Upper lobe of left lung (tissue), 6 donors: ENCODE measurements around the gene MYO16. TPM values are rescaled to one million over a fixed set of nuclear protein-coding genes. Genes with fewer than 3 reads are reported as not detected.

ENCODE experiments used
- ATAC-seq, 2 donors: fragments of 200-7000 bp; cut with Tn5 transposase; one replicate each; pipeline ENCODE4 v1.9.1; 2022; ENCODE audit warnings: mild to moderate bottlenecking in 2 of 2, moderate library complexity in 2 of 2; ENCODE audit not compliant: low FRiP score in 2 of 2
- DNase-seq, 2 donors: peaks; one replicate each; pipeline ENCODE4 v3.0.0-alpha.2; 2019 to 2020
- H3K27ac ChIP-seq, 4 donors: fragments of 200-600 bp; sonication (generic); one replicate each; pipeline ENCODE4 v1.5.1; 2016 to 2019
- H3K27me3 ChIP-seq, 4 donors: fragments of 200-600 bp; sonication (generic); one replicate each; pipeline ENCODE4 v1.5.1; 2017 to 2019
- H3K36me3 ChIP-seq, 4 donors: fragments of 200-600 bp; sonication (generic); one replicate each; pipeline ENCODE4 v1.5.1; 2016 to 2019
- H3K4me1 ChIP-seq, 4 donors: fragments of 200-600 bp; sonication (generic); one replicate each; pipeline ENCODE4 v1.5.1; 2018 to 2019
- H3K4me3 ChIP-seq, 4 donors: fragments of 200-600 bp; sonication (generic); one replicate each; pipeline ENCODE4 v1.5.1; 2017 to 2019; ENCODE audit warnings: mild to moderate bottlenecking in 2 of 4, moderate library complexity in 1 of 4
- H3K9me3 ChIP-seq, 4 donors: fragments of 200-600 bp; sonication (generic); one replicate each; pipeline ENCODE4 v1.5.1; 2018 to 2019
- CTCF ChIP-seq, 6 experiments: fragments of 450-650 bp in 4 of 6; fragments of 200-600 bp in 2 of 6; sonication (generic) in 2 of 6; IDR thresholded peaks; one replicate each; pipeline ENCODE4 v1.5.1; 2016 to 2019; ENCODE audit warnings: antibody characterized with exemption in 6 of 6
- EP300 ChIP-seq, 4 donors: sonication (generic); formaldehyde crosslinking; IDR thresholded peaks; one replicate each; pipeline ENCODE4 v1.5.1; 2017; ENCODE audit warnings: antibody characterized with exemption in 4 of 4, control low read depth in 2 of 4
- POLR2A ChIP-seq, 4 donors: fragments of 450-650 bp; IDR thresholded peaks; one replicate each; pipeline ENCODE4 v1.5.1; 2016 to 2017; ENCODE audit warnings: antibody characterized with exemption in 4 of 4, mild to moderate bottlenecking in 2 of 4
- POLR2AphosphoS5 ChIP-seq, 2 donors: sonication (generic); formaldehyde crosslinking; IDR thresholded peaks; one replicate each; pipeline ENCODE4 v1.5.1; 2017; ENCODE audit warnings: antibody characterized with exemption in 2 of 2
- WGBS, 2 donors: methylation state at CpG; one replicate each; pipeline ENCODE4 v1.1.5; 2017 to 2018; 5-methylcytosine and 5-hydroxymethylcytosine counted together
- total RNA-seq, 6 donors: library from RNA; depleted of rRNA in 4 of 6; stranded (reverse); fragments of >200 nt in 4 of 6; gene quantifications; one replicate each; pipeline versions ENCODE4 v1.1.0 to v1.2.1, GENCODE V29; 2016 to 2021
- donor health status: DM: no; HTN: no; CAD: no; lungs with moderate emphysema.
- donor health status: DM: no; HTN: yes; CAD: no; lungs with severe emphysema.

MYO16 gene
- total RNA-seq, 6 donors from 2014 or later, result under 0.01 to 0.55 (median 0.20) TPM; not detected in 1

GRCh38 chr13:108828086-108828815 is 198.8 kb downstream of the MYO16 start:
- 78 to 85% methylated on average over 9 of the region's 9 CpGs for WGBS, 2 donors
- Histone ChIP-seq H3K4me1 (no peaks in the 10 kb centered on the region), H3K4me3 (no peak overlapping the region), H3K27me3 (no peaks in the 10 kb centered on the region), H3K9me3 (peaks cover 0 to 9% (median 0%) of the 10 kb centered on the region in 4 donors), H3K36me3 (no peaks in the 10 kb centered on the region), H3K27ac (no peak overlapping the region)
- DNase-seq (no peak), ATAC-seq (no peak)
- TF ChIP-seq POLR2AphosphoS5 (IDR thresholded peaks at IDR 0.05) (no peak), POLR2A (IDR thresholded peaks at IDR 0.05) (no peak), CTCF (IDR thresholded peaks at IDR 0.05) (no peak), EP300 (IDR thresholded peaks at IDR 0.05) (no peak)

GRCh38 chr13:108830916-108831315 is 201.5 kb downstream of the MYO16 start:
- ATAC-seq (no peak), DNase-seq (no peak)
- Histone ChIP-seq H3K9me3 (peaks cover 0 to 9% (median 0%) of the 10 kb centered on the region in 4 donors), H3K27me3 (no peaks in the 10 kb centered on the region), H3K4me3 (no peak overlapping the region), H3K27ac (no peak overlapping the region), H3K4me1 (no peaks in the 10 kb centered on the region), H3K36me3 (no peaks in the 10 kb centered on the region)
- TF ChIP-seq CTCF (IDR thresholded peaks at IDR 0.05) (no peak), POLR2AphosphoS5 (IDR thresholded peaks at IDR 0.05) (no peak), POLR2A (IDR thresholded peaks at IDR 0.05) (no peak), EP300 (IDR thresholded peaks at IDR 0.05) (no peak)
- 84 to 87% methylated on average over 3 of the region's 3 CpGs for WGBS, 2 donors

- no peaks in the 10 kb centered on the region for H3K27me3 ChIP-seq
- ATAC-seq (no peak), DNase-seq (no peak)
- WGBS, 2 donors, result 83 to 95% methylated on average over 1 of the region's 1 CpG
- H3K4me3 ChIP-seq, result no peak overlapping the region
- no peaks in the 10 kb centered on the region for H3K36me3 ChIP-seq
- H3K9me3 ChIP-seq, result peaks cover 0 to 4% (median 0%) of the 10 kb centered on the region in 4 donors
- no peak overlapping the region for H3K27ac ChIP-seq
- no peak for TF ChIP-seq EP300 (IDR thresholded peaks at IDR 0.05)
- TF ChIP-seq CTCF (IDR thresholded peaks at IDR 0.05), result no peak
- TF ChIP-seq POLR2AphosphoS5 (IDR thresholded peaks at IDR 0.05), result no peak
- TF ChIP-seq POLR2A (IDR thresholded peaks at IDR 0.05), result no peak
- H3K4me1 ChIP-seq, result no peaks in the 10 kb centered on the region
Measured at GRCh38 chr13:108833531-108833930, 204.1 kb downstream of the MYO16 start.

- Histone ChIP-seq H3K27me3 (no peaks in the 10 kb centered on the region), H3K27ac (no peak overlapping the region), H3K9me3 (no peaks in the 10 kb centered on the region), H3K36me3 (no peaks in the 10 kb centered on the region), H3K4me1 (no peaks in the 10 kb centered on the region), H3K4me3 (no peak overlapping the region)
- no peak for DNase-seq
- no peak for ATAC-seq
- no peak for TF ChIP-seq POLR2A (IDR thresholded peaks at IDR 0.05)
- 69 to 92% methylated on average over 1 of the region's 1 CpG for WGBS, 2 donors
Measured at GRCh38 chr13:108834193-108834592, 204.8 kb downstream of the MYO16 start.

GRCh38 chr13:108835083-108835482 is 205.7 kb downstream of the MYO16 start:
- H3K4me3 ChIP-seq, result no peak overlapping the region
- H3K4me1 ChIP-seq, result no peaks in the 10 kb centered on the region
- H3K9me3 ChIP-seq, result no peaks in the 10 kb centered on the region
- DNase-seq, result no peak
- no peak for TF ChIP-seq POLR2AphosphoS5 (IDR thresholded peaks at IDR 0.05)
- no peak for TF ChIP-seq POLR2A (IDR thresholded peaks at IDR 0.05)
- no peak for TF ChIP-seq CTCF (IDR thresholded peaks at IDR 0.05)
- TF ChIP-seq EP300 (IDR thresholded peaks at IDR 0.05), result no peak
- no peak overlapping the region for H3K27ac ChIP-seq
- no peaks in the 10 kb centered on the region for H3K27me3 ChIP-seq
- no peaks in the 10 kb centered on the region for H3K36me3 ChIP-seq
- WGBS, 2 donors, result 53 to 62% methylated on average over 3 of the region's 3 CpGs
- ATAC-seq, result no peak
